Right atrium auricular region (tissue), 2 donors: ENCODE measurements around the gene ABCF2. TPM values are rescaled to one million over a fixed set of nuclear protein-coding genes. Genes with fewer than 3 reads are reported as not detected.

Experiments used
- DNase-seq: peaks from one replicate; pipeline ENCODE4 v3.0.0-alpha.2; 2019; ENCODE audit warnings: low spot score
- H3K27ac ChIP-seq, 2 donors: fragments of 200-600 bp; sonication (generic); 1 replicate in 1 of 2; 2 replicates in 1 of 2; pipeline ENCODE4 v1.5.1; 2016 to 2019
- H3K27me3 ChIP-seq, 2 donors: fragments of 200-600 bp; sonication (generic); one replicate each; pipeline versions ENCODE4 v1.5.1 to v1.6.0; 2017 to 2019
- H3K36me3 ChIP-seq: fragments of 200-600 bp; sonication (generic); one replicate; pipeline ENCODE4 v1.5.1; 2016
- H3K4me1 ChIP-seq, 2 donors: fragments of 200-600 bp; sonication (generic); one replicate each; pipeline versions ENCODE4 v1.5.1 to v1.6.0; 2017 to 2019
- H3K4me3 ChIP-seq, 2 donors: fragments of 200-600 bp; sonication (generic); 1 replicate in 1 of 2; 2 replicates in 1 of 2; pipeline ENCODE4 v1.5.1; 2017 to 2019; ENCODE audit warnings: mild to moderate bottlenecking in 1 of 2, moderate library complexity in 1 of 2
- H3K9me3 ChIP-seq, 2 donors: fragments of 200-600 bp; sonication (generic); one replicate each; pipeline ENCODE4 v1.5.1; 2019
- total RNA-seq, 2 donors: library from RNA; depleted of rRNA; stranded (reverse); fragments of >200 nt; gene quantifications; one replicate each; pipeline ENCODE4 v1.1.0, GENCODE V29; 2016
- TF ChIP-seq, protein P1 (sequence below), 2 donors: fragments of 200-600 bp; sonication (generic); IDR thresholded peaks; one replicate each; pipeline ENCODE4 v1.5.1; 2019; ENCODE audit warnings: antibody characterized with exemption in 2 of 2

Gene ABCF2
- total RNA-seq, 2 donors from 2014 or later: 29.7 to 38.6 TPM

DNA sequence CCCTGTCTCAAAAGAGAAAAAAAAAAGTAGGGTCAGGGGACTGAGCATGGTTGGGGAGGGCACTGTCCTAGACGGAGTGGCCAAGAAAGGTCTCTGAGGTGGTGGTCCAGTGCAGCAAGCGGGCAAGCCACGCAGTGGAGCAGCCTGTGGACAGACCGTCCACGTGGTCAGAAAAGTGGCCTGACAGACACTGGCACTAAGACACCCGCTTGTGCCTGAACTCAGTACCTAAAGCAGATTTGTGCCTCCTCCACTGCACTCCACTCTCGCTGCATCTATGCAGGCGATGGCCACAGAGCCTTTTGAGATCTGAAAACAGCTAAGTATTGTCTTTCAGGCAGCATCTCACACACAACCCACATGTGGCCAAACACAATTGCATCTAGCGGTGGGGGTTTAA, 48.8 kb downstream of the ABCF2 start:
- Histone ChIP-seq H3K36me3 (no peaks in the 10 kb centered on the region), H3K4me3 (no peak overlapping the region), H3K4me1 (no peaks in the 10 kb centered on the region), H3K27ac (no peak overlapping the region), H3K27me3 (no peaks in the 10 kb centered on the region), H3K9me3 (no peaks in the 10 kb centered on the region)
- DNase-seq: no peak
- TF ChIP-seq, protein P1, sequence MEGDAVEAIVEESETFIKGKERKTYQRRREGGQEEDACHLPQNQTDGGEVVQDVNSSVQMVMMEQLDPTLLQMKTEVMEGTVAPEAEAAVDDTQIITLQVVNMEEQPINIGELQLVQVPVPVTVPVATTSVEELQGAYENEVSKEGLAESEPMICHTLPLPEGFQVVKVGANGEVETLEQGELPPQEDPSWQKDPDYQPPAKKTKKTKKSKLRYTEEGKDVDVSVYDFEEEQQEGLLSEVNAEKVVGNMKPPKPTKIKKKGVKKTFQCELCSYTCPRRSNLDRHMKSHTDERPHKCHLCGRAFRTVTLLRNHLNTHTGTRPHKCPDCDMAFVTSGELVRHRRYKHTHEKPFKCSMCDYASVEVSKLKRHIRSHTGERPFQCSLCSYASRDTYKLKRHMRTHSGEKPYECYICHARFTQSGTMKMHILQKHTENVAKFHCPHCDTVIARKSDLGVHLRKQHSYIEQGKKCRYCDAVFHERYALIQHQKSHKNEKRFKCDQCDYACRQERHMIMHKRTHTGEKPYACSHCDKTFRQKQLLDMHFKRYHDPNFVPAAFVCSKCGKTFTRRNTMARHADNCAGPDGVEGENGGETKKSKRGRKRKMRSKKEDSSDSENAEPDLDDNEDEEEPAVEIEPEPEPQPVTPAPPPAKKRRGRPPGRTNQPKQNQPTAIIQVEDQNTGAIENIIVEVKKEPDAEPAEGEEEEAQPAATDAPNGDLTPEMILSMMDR (IDR thresholded peaks at IDR 0.05): no peak

DNA sequence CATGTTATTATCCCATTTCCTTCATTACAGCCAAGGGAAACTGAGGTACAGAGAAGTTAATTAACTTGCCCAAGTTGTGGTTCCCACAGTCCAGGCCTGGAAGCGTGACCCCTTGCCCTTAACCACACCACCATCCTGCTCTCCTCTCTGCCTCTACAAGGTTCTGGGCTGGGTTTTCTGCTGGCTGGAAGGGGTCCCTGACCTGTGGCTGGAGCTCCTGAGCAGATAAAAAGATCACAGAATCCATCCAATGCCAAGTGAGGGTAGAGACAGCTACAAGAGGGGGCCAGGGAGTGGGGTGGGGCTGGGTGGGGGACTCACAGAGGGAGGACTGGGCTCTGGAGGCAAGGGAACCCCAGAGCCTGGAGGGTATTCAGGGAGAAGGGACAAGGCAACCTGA, 49.7 kb downstream of the ABCF2 start:
- no peaks in the 10 kb centered on the region for H3K27me3 ChIP-seq
- H3K4me1 ChIP-seq: no peaks in the 10 kb centered on the region
- no peaks in the 10 kb centered on the region for H3K9me3 ChIP-seq
- no peak overlapping the region for H3K27ac ChIP-seq
- DNase-seq: no peak
- TF ChIP-seq, protein P1 (IDR thresholded peaks at IDR 0.05): no peak
- no peak overlapping the region for H3K4me3 ChIP-seq
- H3K36me3 ChIP-seq: no peaks in the 10 kb centered on the region

DNA sequence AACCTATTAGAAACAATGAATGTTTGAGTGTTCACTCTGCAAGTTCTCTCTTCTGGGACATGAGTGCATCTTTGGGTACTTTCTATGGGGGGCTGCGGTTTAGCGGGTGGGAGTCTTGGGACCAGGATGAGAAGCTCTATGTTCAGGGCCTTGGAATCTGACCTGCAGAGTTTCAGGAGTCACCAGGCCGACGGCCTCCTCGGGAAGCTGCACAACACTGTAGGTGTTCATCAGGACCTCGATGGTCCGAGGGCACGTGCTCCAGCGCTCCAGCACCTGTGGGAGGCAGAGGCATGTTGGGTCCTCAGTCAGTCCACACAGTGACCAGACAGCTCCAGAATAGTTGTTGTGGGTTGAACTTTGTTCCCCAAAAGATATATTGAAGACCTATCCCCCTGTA, 50.6 kb downstream of the ABCF2 start:
- TF ChIP-seq, protein P1 (IDR thresholded peaks at IDR 0.05): no peak
- no peak for DNase-seq
- Histone ChIP-seq H3K27me3 (no peaks in the 10 kb centered on the region), H3K4me1 (no peaks in the 10 kb centered on the region), H3K4me3 (no peak overlapping the region), H3K27ac (no peak overlapping the region), H3K9me3 (no peaks in the 10 kb centered on the region), H3K36me3 (no peaks in the 10 kb centered on the region)

DNA sequence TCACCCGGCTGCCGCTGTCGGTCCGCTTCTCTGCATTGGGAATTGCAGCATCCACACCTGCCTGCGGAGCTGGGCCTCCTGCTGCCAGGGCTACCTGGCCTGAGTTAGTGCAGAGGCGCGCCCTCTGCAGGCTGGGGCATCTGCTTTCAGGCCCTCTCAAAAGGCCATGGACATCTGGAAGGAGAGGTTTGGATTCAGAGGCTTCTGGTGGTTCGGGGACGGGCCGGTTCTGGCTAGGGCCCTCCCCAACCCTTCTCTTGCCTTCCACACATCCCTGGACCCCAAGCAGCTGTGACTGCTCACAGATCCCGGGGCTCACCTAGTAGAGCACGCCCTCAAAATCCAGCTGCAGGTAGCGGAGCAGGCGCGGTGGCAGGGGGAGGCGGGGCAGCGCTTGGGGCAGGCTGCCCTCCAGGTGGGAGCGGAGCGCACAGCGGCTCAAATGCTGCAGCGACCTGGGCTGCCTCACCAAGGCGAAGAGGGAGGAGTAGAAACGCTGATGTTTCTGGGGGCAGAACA, 51.2 kb downstream of the ABCF2 start:
- DNase-seq: no peak
- Histone ChIP-seq H3K4me3 (no peak overlapping the region), H3K9me3 (no peaks in the 10 kb centered on the region), H3K36me3 (no peaks in the 10 kb centered on the region), H3K4me1 (no peaks in the 10 kb centered on the region), H3K27me3 (no peaks in the 10 kb centered on the region), H3K27ac (no peak overlapping the region)
- TF ChIP-seq, protein P1 (IDR thresholded peaks at IDR 0.05): no peak

DNA sequence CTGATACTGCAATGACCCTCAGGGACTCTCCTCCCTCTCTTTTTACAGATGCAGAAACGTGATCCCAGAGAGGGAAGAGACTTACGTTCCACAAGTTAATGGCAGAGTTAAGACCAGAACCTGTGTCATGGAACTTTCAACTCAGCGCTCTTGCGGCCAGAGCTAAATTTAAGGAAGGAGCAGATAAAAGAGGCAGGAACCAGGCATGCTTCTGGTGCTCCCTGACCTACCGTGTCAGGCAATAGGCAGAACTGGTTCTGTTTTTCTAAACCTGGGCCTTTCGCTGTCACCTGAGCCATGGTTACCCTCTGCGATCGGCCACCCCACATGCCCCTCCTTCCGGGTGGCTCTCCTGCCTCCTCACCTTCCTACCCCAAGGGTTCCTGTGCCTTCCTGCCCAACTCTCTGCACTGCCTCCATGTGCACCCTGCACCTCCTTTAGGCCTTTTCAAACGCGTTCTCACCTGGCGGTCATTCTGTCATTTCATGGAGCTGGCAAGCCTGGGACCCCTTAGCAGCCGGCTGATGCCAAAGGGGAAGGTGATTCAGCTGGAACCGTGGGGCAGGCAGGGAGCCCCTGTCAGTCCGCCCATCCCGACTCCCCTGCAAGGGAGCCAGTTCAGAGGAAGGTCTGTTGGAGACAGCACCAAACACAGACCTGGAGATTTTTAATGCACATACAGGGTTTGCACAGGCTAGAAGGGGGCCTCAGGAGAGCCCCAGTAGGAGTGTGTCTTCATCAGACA, 51.8 kb downstream of the ABCF2 start:
- TF ChIP-seq, protein P1 (IDR thresholded peaks at IDR 0.05): no peak
- Histone ChIP-seq H3K27ac (no peak overlapping the region), H3K36me3 (no peaks in the 10 kb centered on the region), H3K4me1 (no peaks in the 10 kb centered on the region), H3K27me3 (no peaks in the 10 kb centered on the region), H3K4me3 (no peak overlapping the region), H3K9me3 (no peaks in the 10 kb centered on the region)
- DNase-seq: no peak
